Cardiac fibroblast (primary cell): ENCODE measurements around the gene SYNDIG1.

Experiments
- DNase-seq, 2 donors: peaks; one replicate each; pipeline versions ENCODE4 v3.0.0 to v3.0.0-alpha.2; 2010; ENCODE audit warnings: low read depth in 2 of 2
- H3K4me3 ChIP-seq, 2 donors: replicated peaks in 1 of 2; 1 replicate in 1 of 2; 2 replicates in 1 of 2; pipeline ENCODE4 v1.5.1; 2011; ENCODE audit warnings: low read depth in 2 of 2, low read length in 2 of 2, mild to moderate bottlenecking in 2 of 2, moderate library complexity in 1 of 2
- TF ChIP-seq, protein P1 (sequence below): IDR thresholded peaks from one replicate; pipeline ENCODE4 v1.5.1; 2011; ENCODE audit warnings: low read depth, mild to moderate bottlenecking, low read length, inconsistent platforms

The SYNDIG1 gene

DNA sequence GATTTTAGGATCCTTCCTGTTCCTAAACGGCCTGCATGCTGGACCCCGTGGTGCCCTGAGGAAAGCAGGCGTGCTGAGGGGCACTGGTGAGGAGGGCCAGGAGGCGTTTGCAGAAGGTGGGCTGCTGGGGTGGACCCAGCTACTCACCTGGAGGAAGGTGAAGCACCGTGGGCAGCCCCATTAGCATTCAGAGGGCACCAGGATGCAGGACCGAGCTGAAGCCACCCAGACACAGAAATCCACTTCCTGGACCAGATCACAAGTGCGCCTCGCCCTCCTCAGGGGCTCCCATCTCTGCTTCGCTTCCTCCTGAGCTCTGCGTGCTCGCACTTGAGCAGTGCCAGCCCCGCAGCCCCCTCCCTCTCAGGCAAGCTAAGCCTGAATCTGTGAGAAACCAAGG, 187.0 kb downstream of the SYNDIG1 start:
- DNase-seq = no peak
- TF ChIP-seq, protein P1, sequence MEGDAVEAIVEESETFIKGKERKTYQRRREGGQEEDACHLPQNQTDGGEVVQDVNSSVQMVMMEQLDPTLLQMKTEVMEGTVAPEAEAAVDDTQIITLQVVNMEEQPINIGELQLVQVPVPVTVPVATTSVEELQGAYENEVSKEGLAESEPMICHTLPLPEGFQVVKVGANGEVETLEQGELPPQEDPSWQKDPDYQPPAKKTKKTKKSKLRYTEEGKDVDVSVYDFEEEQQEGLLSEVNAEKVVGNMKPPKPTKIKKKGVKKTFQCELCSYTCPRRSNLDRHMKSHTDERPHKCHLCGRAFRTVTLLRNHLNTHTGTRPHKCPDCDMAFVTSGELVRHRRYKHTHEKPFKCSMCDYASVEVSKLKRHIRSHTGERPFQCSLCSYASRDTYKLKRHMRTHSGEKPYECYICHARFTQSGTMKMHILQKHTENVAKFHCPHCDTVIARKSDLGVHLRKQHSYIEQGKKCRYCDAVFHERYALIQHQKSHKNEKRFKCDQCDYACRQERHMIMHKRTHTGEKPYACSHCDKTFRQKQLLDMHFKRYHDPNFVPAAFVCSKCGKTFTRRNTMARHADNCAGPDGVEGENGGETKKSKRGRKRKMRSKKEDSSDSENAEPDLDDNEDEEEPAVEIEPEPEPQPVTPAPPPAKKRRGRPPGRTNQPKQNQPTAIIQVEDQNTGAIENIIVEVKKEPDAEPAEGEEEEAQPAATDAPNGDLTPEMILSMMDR = no peak
- H3K4me3 ChIP-seq = no peak overlapping the region

DNA sequence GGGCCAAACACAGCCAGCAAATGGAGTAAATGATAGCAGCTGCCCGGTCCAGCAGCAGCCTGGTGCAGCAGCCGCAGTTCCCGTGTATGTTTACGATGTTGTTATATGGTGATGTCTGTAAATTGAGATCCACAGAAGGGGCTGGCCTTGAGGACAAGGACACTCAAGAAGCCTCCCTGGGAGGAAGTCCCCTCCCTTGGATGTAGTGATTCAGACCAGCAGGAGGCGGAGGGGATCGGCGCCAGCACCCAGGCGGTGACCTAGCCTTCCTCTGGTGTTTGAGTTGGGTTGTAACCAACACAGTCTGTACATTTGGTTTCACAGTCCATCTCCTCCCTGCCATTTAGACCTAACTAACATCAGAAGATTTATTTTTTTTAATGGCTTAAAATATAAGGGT, 187.8 kb downstream of the SYNDIG1 start:
- DNase-seq = peak; percentile 28 to 75

DNA sequence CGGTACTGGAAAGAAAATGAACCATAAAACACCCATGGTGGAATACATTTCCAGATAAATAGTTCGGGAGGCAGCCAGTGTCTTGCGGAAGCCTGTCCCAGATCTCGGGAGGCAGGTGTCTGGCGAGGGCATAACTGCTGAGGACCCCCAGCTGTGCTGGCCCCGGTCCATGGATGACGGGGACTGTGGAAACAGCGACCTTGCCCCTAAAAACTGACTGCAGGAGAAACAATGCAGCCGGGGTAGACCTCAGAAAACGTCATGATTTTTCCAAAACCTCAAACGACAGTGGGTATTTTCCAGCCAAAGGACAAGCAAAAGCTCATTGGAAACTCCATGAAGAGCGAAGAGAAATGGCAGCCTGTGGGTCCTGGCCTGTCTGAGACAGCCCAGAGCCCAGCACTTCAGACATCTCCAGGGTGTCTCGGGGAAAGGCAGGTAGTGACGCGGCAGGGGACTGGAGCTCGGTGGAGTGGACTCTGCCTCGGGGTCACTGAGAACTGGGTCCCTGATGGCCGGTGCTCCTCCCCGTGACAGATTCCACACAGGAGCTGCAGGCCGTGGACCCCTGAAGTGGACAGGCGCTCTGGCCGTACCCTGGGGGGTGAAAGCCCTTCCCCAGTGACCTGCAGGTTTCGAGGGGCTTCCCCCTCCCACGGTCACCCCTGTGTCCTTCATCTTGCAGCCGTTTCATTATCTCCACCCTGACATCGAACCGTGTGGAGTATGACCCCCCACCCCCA, 188.6 kb downstream of the SYNDIG1 start:
- no peak overlapping the region for H3K4me3 ChIP-seq
- TF ChIP-seq, protein P1 = no peak
- DNase-seq = no peak

More for the DNA sequence above, 187.8 kb downstream of the SYNDIG1 start:
- TF ChIP-seq, protein P1 = peak; percentile 29
- no peak overlapping the region for H3K4me3 ChIP-seq

DNA sequence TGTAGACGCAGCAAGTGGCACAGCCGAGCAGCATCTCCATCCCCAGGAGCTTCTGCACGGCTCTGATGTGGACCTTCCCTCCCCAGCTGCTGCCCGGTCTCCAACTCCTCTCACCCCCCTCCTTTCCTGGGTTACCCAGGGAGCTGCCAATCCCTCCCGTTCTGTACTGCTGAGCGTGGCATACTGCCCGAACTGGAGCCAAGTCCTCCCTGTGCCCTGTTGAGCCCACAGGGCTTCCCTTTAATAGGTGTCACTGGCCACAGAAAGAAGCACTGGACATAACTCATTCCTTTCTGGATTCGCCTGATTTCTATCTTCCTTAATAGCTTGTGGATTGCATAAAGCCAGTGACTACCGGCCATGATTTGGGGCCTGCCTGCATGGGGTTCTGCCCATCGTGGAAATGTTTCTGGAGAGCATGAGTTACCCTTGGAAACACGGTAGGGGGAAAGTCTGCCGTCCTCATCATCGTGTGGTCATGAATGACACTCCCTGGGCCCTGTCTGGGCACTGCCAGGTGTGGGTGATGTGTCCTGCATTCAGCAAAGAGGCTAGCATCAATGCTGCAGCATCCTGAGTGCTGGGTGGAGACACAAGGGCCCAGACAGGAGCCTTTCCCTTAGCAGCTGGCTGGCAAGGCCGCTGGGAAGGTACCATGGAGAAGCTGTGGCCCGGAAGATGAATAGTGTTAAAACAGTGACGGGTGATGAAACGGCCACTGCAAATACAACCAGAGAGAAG, 189.7 kb downstream of the SYNDIG1 start:
- TF ChIP-seq, protein P1 = no peak
- no peak for DNase-seq
- no peak overlapping the region for H3K4me3 ChIP-seq

DNA sequence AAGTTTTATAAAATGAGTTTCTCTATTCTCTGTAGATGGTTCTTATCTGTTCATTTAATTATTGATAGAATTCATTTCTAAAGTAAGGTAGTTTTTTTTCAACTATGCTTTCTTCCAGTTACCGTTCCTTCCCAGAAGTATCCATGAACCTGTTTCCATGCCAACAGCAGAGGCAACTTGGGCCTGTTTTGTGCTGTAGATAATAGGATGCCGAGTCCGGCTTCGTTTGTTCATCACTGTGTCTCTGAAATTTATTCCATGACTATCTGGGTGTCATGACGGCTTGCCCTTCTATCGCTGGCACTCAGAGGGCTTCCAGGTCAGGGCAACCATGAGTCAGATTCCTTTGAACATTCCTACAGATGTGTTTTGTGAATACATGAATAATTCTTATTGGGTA, 190.4 kb downstream of the SYNDIG1 start:
- no peak for DNase-seq
- H3K4me3 ChIP-seq = no peak overlapping the region
- TF ChIP-seq, protein P1 = no peak

DNA sequence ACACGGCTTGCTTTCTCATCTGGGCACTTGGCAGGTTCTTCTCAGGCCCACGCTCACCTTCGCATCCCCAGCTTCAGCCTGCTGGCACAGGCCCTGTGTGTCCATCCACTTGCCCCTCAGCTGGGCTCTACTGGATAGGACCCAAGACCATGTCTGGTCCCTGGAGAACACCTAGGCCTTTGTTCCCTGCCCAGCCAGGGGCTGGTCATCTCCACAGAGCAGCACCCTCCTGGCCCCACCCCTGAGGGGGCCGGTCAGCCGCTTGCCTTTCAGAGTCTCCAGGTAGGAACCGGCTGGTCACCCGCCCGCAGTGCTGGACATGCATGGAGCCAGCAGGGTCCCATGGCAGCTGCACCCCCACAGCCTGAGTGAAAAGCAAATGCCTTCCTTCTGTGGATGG, 191.2 kb downstream of the SYNDIG1 start:
- TF ChIP-seq, protein P1 = no peak
- no peak for DNase-seq
- no peak overlapping the region for H3K4me3 ChIP-seq
